GM18870 (cell line): Measurements from ENCODE around the gene ERC2.
A peak's percentile ranks its signal among the peaks of the same experiment; 100 is the strongest.

Experiments used
- ATAC-seq: cut with Tn5 transposase; IDR thresholded peaks from one replicate; pipeline ENCODE4 v1.9.1; 2021; ENCODE audit warnings: moderate library complexity; ENCODE audit not compliant: unreplicated experiment

Gene ERC2

DNA sequence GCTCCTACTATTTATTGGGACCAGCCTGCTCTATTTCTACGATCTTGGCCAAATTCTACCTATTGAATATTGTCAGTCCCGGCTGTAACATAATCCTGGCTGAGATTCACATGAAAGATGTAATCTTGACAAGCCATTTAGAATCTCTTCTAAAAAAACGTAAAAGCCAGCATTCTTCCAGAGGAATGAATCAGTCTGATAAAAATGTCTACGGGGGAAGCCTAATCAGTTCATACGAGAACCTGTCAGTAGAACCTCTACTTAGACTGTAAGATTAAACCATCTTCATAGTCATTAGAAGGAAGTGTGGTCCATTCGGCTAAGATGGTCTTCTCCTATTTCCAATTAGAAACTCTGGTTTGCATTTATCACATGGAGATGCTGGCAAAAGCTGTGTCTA is 833.9 kb downstream of the ERC2 start:
- no peak for ATAC-seq

DNA sequence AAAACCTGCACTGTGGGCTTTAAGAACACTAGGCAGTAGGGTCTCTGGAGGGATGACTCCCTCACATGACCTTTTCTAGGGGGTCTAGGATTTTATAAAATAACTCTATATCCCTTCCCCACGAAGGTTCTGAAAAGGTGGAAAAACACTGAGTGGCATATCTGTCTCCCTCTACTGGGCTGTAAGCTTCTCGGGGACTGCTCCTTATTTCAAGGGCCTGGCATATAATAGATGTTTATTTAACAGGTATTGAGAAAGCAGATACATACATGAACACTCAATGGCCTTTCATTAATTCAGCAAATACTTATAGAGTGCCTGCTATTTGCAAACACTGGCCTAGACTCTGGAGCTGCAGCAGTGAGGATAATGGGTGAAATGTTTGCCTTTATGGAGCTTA is 834.9 kb downstream of the ERC2 start:
- no peak for ATAC-seq

DNA sequence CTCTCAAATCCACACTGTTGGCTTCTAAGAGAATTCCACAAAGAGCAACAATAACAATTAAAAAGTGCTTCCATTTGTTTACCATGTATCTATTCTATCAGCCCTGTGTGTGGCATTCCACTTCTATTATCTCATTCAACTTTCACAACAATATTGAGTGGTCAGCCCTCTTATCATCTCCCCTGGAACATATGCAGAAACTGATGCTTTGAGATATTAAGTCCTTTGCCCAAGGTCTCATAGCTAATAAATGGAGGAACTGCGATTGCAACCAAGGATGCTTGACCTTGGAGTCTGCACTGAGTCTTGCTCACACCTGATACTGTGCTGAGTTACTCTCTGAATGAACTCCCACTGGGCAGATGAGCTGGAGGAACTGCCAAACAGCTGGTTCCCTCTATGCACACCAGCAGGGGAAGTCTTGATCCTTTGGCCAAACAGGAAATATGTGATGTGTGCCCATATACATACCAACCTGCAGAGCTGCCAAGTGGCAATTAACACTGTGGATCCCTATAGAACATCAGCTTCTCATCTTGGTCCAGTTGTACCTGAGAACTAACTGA is 836.4 kb downstream of the ERC2 start:
- no peak for ATAC-seq

DNA sequence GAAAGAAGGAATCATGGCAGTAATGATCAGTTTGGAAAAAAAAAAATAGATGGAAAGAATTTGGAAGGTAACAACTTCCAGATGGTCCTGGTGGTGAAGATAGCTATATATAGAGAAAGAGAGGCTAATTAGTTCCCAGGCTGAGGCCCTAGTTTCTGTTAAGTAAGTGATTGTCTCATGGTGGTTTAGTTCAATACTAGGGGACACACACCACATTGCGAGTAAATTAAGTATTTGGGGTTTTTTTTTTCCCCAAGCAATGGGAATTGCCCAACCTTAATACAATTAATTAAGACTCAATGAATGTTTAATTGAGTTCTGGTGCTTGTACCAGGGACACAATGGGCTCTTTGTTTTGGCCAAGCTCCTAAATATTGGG is 837.4 kb downstream of the ERC2 start:
- ATAC-seq: no peak

DNA sequence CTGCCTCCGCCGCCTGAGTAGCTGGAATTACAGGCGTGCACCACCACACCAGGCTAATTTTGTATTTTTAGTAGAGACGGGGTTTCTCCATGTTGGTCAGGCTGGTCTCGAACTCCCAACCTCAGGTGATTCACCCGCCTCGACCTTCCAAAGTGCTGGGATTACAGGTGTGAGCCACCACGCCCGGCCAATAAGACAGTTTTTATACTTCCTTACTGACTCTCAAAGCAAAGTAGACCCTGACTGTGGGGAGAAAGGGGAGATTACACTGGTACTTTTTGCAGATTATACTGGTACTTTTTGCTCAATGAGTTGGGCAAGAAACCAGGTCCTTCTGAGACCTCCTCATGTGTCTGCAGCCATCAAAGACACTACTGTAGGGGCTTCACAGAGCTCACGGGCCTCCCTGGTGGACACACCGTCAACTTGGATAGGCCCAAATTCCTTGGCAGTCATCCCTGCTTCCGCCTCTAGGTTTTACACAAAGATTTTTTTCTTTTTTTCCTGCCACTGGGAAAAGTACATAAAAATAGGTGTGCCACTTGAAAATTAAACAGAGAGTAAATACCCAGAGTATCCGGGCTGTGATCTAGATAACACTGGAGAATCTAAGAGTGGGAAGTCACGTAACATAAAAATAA is 837.9 kb downstream of the ERC2 start:
- no peak for ATAC-seq

DNA sequence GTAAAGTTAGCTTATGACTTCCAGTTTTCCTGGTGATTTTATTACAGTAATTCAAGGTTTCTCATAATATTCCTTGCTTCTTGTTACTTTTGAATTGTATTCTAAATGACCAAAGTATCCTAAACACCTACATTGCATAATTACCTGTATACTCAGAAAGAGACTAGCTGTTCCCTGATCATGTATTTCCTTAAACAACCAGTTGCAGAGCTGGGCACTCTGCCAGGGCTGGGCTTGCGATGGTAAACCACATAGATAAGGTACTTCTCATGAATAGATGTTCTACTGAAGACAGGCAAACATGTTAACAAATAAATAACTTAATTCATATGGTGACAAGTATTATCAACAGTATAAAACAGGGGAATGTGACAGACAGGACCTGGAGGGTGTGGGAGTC is 838.8 kb downstream of the ERC2 start:
- no peak for ATAC-seq

DNA sequence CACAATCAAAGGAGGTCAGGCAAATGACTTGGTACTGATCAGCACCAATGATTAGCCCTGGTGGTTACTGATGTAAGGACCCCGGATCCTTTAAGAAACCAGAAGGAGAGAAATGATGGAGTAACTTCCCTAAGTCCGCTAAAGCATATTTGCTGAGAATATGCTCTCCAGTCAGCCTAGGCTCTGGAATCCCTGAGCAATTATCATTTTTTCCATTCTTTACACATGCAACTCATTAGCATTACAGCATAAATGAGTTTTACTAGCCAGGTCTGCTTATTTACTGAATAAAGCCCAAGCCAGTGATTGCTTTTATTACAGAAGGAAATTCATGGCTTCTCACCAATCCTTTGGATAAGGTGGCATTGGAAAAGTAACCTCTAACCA is 842.0 kb downstream of the ERC2 start:
- ATAC-seq: no peak

DNA sequence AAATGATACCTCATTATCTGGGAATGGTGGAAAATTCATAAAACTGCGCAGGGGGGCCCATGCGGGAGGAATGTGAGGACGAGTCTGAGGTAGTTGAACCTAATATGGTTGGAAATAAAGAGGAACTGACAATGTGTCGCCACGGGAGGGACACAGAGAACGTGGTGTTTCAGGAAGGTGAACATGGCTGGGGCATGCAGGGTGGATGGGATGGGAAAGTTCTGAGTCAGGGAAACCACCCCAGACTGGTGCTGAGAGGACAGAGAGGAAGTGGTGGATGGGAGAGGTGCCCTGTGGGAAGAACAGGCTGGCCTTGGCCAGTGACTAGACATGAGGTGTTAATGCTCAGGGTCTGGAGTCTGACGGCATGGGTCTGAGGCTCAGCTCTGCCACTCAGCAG is 844.0 kb downstream of the ERC2 start:
- ATAC-seq: no peak

DNA sequence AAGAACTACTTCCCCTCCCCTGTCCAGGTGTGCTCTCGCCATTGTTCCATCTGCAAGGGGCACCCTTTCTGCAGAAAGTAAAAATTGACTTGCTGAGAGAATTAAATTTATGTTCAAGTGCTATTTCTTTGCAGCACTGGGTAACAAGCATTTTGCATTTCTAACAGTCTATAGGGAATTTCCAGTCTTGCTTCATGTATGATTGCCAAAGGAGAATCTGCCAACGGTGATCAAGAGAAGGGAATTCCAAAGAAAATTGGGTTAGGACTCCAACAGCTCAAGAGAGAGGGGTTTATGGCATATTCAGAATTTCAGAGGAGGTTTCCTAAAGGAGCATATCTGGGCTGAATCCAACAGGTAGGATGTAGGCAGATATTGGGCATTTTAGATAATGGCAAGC is 844.5 kb downstream of the ERC2 start:
- ATAC-seq: no peak

DNA sequence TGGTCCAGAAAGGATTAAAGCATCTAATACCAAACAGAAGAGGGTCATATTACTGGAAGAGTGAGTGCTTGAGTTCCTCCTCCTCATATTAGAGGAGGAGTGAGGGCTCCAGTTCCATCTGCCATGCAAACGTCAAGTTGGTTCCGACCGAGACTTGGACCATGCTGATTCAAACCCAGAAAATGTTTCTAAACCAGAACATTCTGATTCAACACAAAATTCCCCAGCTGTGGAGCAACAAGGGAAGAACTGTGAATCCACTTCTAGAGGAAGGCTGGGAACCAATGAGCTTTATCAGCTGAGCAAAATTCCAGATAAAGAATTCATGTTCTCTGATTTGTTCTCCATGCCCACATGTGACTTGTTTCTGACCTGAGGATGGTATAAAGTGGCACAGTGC is 845.5 kb downstream of the ERC2 start:
- ATAC-seq: no peak

DNA sequence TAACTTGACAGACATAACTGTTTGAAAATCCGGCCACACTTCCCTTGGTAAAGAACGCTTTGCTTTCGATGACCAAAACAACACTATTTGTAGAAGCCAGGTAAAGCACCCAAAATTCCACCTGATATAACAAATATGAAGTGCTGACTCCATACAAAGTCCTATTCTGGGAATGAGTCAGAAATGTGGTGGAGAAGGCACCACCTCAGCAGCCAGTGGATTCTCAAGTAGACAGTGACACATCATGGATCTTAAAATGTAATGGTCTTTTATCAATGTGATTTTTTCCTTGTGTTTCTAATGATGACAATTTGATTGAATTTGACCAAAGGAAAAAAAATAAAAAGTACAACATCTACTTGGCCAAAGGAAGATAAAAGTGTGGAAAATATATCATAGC is 846.2 kb downstream of the ERC2 start:
- ATAC-seq: no peak

DNA sequence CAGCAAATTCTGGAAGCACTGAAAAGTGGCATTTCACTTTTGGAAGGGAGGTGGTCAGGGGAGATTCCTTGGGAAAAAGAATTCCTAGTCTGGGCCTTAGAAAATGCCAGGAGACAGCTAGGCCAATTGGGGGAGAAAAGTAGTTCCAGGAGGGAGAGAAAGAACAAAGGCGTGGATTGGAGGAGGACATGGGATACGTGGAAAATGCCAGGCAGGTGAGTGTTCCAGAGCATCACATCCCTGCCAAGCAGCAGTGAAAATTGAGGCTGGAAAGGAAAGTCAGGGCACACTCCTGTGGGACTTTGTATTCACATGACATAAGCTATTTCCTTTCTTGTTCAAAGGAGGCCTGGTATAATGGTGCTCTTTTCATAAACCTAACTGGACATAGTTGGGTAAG is 846.6 kb downstream of the ERC2 start:
- no peak for ATAC-seq

DNA sequence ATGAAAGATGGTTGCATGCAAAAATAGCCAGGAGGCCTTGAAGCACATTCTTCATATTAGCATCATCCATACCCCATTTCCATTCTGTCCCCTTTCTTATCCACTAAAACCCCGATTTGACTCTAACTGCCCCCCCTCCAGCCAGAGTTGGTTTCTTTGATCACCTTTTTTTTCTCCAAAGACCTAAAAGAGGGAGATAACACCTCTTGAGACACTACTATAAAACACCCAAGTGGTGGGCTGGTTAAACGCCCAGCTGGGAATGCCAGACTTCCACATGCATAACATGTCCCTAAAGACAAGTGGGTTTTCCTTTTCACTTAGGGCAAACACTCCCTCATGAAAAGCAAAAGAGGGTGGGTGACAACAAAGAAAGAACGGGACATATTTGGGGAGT is 847.2 kb downstream of the ERC2 start:
- ATAC-seq: no peak

DNA sequence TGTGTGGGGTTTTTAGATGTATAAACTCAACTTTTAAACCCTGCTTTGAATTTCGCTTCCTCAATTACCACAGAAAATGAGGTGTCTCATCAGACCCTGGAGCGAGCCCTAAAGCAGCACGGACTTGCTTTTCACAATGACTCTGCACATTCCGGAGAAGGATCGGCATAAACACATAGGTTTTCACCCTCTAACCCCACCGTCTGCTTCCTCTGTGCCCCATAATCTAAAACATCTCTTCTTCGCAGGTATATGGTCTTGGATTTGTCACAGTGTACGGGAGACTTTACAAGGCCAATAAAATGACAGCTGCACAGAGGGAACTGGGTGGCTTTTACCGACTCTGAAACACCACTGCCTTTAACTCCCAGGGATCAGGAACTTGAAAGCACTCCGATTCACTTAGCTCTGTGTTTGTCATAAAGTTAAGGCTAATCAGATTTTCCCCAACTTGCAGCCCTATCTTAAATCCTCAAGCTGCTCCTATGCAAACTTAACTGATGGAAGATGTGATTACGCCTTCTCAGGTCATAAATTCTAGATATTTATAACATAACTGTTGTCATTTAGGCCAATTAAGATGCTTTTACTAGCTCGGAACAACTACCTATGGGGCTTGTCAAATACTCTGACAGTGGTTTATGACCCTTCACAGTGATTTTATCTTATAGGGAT is 847.8 kb downstream of the ERC2 start:
- peak; percentile 47 for ATAC-seq

DNA sequence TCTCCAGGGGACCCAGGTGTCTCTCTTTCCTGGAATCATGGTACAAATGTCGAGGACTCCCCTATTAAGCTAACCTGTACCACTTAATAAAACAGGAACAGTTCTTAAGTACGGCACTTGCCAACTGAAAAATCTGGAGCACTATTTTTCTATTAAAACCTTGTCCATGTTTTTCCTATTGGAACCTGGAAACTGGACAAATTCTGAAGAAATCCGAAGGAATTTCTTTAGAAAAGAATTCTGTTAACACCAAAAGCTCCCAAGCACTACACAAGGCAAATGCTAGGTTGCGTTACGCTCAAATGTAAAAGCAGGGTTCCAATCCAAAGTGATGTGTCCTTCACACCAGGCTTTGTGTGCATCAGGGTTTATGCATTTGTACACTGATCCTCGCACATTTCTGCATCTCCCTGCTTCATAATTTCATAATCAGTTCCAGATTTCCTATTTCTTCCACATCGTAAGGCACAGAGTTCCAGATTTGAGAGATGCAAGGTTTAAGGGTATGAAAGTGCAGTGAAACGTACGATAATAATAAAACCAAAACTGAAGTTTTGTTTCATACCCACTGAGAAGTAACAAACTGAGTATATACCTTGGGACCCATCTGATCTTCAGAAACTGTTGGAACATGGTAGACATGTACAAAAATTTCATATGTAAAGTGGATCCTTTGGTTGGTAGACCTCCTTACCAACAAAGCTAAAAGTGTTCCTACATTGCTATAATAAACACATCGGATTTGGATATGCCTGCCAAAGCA is 849.0 kb downstream of the ERC2 start:
- peak; percentile 48 for ATAC-seq

DNA sequence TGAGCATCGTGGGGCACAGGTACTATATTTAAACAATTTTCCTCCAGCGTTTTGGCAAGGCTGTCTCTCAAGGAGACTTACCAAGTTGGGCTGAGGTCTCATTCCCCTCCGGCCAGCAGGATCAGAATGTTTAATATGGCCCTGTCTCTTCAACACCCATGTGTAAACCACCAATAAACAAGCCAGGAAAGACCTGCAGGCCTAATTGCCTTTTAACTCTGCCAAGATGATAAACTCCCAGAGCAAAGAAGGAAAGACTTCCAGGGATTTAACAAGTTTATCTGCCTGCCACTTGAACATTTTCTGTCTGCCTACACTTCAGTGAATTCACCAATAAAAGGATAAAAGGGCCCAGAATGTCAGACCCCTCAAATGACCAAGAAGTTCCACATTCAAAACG is 850.9 kb downstream of the ERC2 start:
- no peak for ATAC-seq

DNA sequence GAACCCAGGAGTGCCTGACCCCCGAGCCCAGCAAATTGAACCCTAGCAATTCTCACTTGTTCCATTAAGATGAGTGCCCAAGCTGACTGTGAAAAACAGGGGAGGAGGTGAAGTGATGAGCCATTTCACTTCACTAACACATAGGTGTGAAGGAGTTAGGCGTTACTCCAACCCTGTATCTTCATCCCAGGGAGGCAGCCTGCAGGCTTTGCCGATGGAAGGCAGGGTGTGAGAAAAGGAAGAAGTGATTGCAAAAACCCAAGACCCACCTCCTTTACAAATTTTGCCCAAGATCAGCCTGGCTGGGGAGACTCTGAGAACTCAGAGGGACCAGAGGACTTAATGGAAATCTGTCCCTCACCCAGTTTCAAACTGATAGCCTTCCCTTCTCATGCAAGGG is 851.5 kb downstream of the ERC2 start:
- ATAC-seq: no peak

DNA sequence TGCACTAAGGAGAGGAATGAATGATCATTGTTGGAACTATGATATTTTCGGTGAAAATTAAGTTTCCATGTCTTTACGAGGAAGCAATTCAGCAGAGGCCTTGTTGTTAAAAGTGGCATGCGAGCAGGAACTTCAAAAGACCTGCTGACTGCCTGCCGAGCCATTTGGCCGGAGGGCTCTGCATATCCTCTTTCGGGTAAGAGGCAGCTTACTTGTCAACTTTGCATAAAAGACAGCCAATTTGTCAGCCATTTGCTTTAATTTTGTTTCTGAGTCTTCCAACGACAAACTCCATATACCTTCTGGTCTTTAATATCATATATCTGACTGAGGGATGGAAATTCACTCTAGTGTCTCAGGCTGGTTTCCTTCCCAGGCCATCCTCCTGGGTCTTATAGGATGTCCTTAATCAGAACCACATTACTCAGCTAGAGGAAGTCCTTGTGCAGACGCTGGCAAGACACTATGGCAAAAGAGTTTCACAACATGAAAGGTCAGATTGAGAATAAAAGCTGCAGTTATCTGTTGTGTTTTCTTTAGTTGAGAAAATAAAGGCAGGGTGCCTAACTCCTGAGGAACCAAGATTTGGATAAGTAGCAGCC is 852.5 kb downstream of the ERC2 start:
- no peak for ATAC-seq

DNA sequence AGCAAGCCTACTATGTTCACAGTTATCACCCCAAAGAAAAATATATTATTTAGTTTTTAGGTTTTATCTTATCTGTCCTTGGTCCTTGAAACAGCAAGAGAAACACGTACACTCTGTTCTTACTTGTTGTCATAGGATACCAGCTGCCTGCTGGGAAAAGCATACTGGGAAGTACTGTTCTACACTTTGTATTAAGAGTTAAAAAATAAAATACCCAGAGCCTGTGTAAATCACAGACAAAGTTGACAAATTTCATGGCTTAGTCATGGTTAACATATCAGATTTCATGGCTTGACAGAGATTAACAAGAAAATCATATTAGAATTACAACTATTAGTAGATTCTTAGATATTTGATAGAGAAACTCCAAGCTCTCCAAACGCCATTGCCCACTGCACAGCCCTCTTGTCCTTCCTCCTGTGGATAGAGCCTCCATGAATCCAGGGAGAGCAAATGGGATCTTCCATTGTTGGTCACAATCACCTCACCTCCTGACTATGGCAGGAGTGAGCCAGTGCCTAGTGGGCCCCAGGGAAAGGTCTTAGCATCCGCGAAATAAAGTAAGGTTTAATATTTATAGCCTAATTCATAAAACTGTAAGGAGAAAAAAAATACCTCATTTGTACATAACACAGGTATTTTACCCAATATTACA is 853.1 kb downstream of the ERC2 start:
- ATAC-seq: no peak

DNA sequence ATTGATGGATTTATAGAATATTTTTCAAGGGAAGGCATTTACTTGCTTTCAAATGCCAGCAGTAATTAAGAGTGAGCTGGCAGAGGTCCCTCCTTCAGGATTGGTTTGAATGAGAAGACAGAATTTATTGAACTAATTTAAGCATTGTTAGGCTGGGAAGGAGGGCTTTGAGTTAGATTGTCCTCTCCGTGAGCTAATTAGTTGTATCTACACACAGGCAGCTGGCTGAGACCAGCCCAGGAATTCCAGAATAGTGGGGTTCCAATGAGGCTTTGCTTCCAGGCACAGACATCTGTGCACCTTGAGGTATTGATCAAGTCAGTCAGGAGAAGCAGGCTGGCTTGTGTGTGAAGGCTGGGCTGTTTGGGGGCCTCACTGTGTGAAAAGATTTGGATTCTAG is 857.1 kb downstream of the ERC2 start:
- ATAC-seq: no peak

DNA sequence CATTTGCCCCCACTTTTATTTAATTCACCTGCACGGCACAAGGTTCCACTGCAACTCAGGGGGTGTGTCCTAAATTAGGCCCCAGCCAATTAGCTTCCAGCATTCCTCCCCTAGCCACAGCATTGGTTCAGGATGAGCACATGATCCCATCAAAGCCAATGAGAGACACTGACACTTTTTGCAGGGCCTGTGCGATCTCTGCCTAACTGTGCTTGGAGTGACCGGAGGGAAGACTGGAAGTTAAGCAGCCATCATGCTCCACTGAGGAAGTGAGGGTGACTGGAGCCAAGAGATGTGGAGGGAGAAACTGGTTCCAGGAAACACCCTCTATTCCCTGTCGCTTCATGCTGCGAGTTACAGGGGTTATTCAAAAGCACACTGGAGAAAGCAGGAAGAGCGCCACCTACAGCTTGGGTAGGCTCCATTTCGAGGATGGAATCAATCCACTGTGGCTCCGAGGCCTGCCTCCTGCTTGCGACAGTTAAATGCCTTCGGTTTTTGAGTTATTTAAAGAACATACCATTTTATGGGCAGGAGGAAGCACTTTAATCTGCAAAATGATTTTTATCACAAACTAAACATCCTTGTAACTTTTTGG is 858.9 kb downstream of the ERC2 start:
- no peak for ATAC-seq
